Measurements from ENCODE around the gene KCNQ1. TPM values are rescaled to one million over a fixed set of nuclear protein-coding genes. Genes with fewer than 3 reads are reported as not detected.

The KCNQ1 gene
- polyA plus RNA-seq, 1 of the 3 experiments (the other 2 are of a cell fraction) = 0.05 TPM

DNA sequence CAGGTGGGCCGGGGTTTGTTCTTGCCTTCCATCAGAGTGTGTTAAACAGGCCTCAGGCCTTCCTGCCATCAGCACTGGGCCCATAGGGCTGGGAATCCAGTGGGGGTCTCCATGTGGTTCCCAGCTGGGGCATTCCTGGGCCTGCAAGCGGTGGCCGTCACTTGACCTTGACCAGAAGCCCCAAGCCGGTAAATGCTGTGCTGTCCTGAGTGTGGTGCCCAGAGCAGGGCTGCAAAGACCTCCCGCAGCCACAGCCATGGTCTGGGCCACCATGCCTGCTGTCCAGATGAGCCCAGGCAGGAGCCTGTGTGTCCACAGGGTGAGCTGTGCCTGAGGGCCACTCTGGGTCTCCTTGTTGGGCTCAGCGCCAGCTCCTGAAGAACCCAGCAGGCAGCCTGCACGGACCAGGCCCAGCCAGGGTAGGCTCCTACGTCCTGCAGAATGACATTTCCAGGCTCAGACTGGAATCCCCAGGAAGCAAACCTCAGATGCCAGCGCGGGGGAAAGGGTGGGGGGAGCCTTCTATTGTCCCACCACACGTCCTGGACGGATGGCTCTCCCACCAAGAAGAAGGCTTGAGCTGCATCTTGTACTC is 137.6 kb downstream of the KCNQ1 start:
- peak; percentile 81 for DNase-seq
- 53% methylated on average over 5 of the region's 12 CpGs for WGBS (ENCODE audit: low lambda C conversion rate)

More for the DNA sequence above, 137.6 kb downstream of the KCNQ1 start:
- no peaks in the 10 kb centered on the region for H3F3A ChIP-seq (replicated peaks; ENCODE audit: insufficient read depth)
- CTCF ChIA-PET = interaction anchor here (0.8 to 1.8 kb wide), 3 partner anchors 51 to 306 kb away, joined by 3 to 7 read pairs (median 4); no protein-coding TSS in a partner anchor
- no peaks in the 10 kb centered on the region for H3K27me3 ChIP-seq (ENCODE audit: insufficient read depth)
- POLR2A ChIA-PET = interaction anchor here (0.7 to 1.6 kb wide), 3 partner anchors 117 to 257 kb away, joined by 3 to 4 read pairs (median 3); partner anchors contain the start of gene KCNQ1OT1
- H3K4me3 ChIP-seq (ENCODE audit: low read depth in 2 of 2, low read length in 1 of 2) = no peak overlapping the region
- H3K79me2 ChIP-seq (ENCODE audit: insufficient read depth) = no peaks in the 10 kb centered on the region
- TF ChIP-seq TCF12 (IDR thresholded peaks at IDR 0.05) (no peak), TEAD4 (IDR thresholded peaks at IDR 0.05; ENCODE audit: borderline replicate concordance, insufficient read depth) (no peak), EZH2phosphoT487 (IDR thresholded peaks at IDR 0.05; ENCODE audit: borderline replicate concordance, low read depth) (no peak), FOXJ3 (CRISPR knock-in tag; IDR thresholded peaks at IDR 0.05) (peak; percentile 64), FOXM1 (IDR thresholded peaks at IDR 0.05; ENCODE audit: low read depth) (no peak), RXRA (IDR thresholded peaks at IDR 0.05; ENCODE audit: borderline replicate concordance, low read depth) (no peak), RCOR1 (IDR thresholded peaks at IDR 0.05; ENCODE audit: low read length) (peak; percentile 67; the same call in 1 of the 2 replicates), SIN3A (IDR thresholded peaks at IDR 0.05; ENCODE audit: borderline replicate concordance, low read depth, low read length) (no peak), MEF2A (IDR thresholded peaks at IDR 0.05; ENCODE audit: borderline replicate concordance, low read depth) (no peak), NFIC (IDR thresholded peaks at IDR 0.05; ENCODE audit: borderline replicate concordance) (no peak), CHD2 (IDR thresholded peaks at IDR 0.05; ENCODE audit: low read length, partially characterized antibody) (peak; percentile 51)
- TF ChIP-seq, protein P1, sequence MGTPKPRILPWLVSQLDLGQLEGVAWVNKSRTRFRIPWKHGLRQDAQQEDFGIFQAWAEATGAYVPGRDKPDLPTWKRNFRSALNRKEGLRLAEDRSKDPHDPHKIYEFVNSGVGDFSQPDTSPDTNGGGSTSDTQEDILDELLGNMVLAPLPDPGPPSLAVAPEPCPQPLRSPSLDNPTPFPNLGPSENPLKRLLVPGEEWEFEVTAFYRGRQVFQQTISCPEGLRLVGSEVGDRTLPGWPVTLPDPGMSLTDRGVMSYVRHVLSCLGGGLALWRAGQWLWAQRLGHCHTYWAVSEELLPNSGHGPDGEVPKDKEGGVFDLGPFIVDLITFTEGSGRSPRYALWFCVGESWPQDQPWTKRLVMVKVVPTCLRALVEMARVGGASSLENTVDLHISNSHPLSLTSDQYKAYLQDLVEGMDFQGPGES (IDR thresholded peaks at IDR 0.05; ENCODE audit: low read depth, low read length) = no peak
- TF ChIP-seq, protein P2, sequence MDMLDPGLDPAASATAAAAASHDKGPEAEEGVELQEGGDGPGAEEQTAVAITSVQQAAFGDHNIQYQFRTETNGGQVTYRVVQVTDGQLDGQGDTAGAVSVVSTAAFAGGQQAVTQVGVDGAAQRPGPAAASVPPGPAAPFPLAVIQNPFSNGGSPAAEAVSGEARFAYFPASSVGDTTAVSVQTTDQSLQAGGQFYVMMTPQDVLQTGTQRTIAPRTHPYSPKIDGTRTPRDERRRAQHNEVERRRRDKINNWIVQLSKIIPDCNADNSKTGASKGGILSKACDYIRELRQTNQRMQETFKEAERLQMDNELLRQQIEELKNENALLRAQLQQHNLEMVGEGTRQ (IDR thresholded peaks at IDR 0.05; ENCODE audit: borderline replicate concordance, low read depth, low read length) = no peak
- TF ChIP-seq, protein P3, sequence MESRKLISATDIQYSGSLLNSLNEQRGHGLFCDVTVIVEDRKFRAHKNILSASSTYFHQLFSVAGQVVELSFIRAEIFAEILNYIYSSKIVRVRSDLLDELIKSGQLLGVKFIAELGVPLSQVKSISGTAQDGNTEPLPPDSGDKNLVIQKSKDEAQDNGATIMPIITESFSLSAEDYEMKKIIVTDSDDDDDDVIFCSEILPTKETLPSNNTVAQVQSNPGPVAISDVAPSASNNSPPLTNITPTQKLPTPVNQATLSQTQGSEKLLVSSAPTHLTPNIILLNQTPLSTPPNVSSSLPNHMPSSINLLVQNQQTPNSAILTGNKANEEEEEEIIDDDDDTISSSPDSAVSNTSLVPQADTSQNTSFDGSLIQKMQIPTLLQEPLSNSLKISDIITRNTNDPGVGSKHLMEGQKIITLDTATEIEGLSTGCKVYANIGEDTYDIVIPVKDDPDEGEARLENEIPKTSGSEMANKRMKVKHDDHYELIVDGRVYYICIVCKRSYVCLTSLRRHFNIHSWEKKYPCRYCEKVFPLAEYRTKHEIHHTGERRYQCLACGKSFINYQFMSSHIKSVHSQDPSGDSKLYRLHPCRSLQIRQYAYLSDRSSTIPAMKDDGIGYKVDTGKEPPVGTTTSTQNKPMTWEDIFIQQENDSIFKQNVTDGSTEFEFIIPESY (IDR thresholded peaks at IDR 0.05; ENCODE audit: borderline replicate concordance, low read depth) = no peak
- H3K9ac ChIP-seq = no peak overlapping the region
- H3K36me3 ChIP-seq (replicated peaks in 1 of 2; ENCODE audit: control insufficient read depth in 1 of 2, insufficient read depth in 2 of 2, low read length in 1 of 2) = no peaks in the 10 kb centered on the region
- H2AFZ ChIP-seq (ENCODE audit: low read depth) = no peak overlapping the region
- peak overlapping the region in 1 of 2 experiments; percentile 78; a peak in 2 of 4 replicates for H3K27ac ChIP-seq (ENCODE audit: low read depth in 2 of 2, low read length in 1 of 2)
- H4K20me1 ChIP-seq (ENCODE audit: insufficient read depth) = no peaks in the 10 kb centered on the region
- H3K9me2 ChIP-seq = no peaks in the 10 kb centered on the region
- no peak overlapping the region for H3K4me2 ChIP-seq
- peaks cover 0 to 50% of the 10 kb centered on the region in 2 experiments; a peak in 1 of 4 replicates for H3K4me1 ChIP-seq (ENCODE audit: control insufficient read depth in 1 of 2, insufficient read depth in 2 of 2, low read depth in 1 of 2, low read length in 1 of 2)
- H3K9me3 ChIP-seq = no peaks in the 10 kb centered on the region

Data from SK-N-SH (cell line).